ENCODE results near the gene TMEM120A. TPM values are rescaled to one million over a fixed set of nuclear protein-coding genes. Genes with fewer than 3 reads are reported as not detected.

The TMEM120A gene
- total and polyA plus RNA-seq, 10 of the 15 experiments (the other 5 are each of a cell fraction or from before 2014, with no cell fraction given), result 0.43 to 86.6 (median 18.5) TPM

DNA sequence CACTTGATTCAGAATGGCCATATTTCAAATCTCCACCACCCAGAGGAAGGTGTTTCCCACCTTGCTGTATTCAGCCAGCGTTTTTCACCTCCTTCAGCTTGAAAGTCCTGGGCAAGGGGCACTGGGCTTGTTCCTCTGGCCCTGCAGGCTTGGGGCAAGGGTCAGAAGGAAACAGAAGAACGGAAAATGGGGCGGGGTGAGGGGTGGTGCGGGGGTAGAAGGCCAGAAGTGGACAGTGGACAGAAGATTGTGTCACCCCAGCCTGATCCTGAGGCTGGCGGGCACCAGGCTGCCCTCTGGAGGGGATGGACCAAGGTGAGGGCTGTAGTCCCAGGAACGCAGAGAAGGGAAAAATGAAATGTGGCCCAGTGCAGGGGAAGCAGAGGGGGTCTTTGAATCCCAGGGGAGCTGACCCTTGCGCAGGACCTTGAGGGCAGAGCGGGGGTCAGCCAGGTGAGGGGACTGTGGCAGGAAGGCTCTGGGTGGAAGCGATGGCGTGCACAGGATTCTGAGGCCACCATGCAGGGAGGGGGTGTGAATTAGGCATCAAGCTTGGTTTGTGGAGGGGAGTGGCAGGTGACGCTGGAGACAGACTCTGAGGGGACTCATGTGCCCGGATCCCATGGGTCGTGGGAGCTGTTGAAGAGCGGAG is 23.0 kb downstream of the TMEM120A start:
- no TSS peak for BruUV-seq (replicated peaks)
- 89% methylated on average over 14 of the region's 14 CpGs for WGBS (ENCODE audit: insufficient coverage, insufficient replicate concordance, low lambda C conversion rate, missing lambda C conversion rate)
- in situ Hi-C loops (cut with MboI) (no loop called here), intact Hi-C loops (cut with micrococcal nuclease; ENCODE audit: unreplicated experiment) (no loop called here)
- H3K27me3 ChIP-seq (replicated peaks in 1 of 2; ENCODE audit: control insufficient read depth in 2 of 2, insufficient read depth in 2 of 2, low read length in 1 of 2), result no peaks in the 10 kb centered on the region
- no peaks in the 10 kb centered on the region for H3K9me3 ChIP-seq (replicated peaks; ENCODE audit: control insufficient read depth, insufficient read depth, low read length)
- ChIA-PET SMC1A (ENCODE audit: uncharacterized antibody, unreplicated experiment) (no interaction called here), POLR2A (no interaction called here), CTCF (interaction anchor here (0.9 kb wide), 1 partner anchor 49 kb away, joined by 3 read pairs; no protein-coding TSS in a partner anchor), RAD21 (ENCODE audit: unreplicated experiment) (no interaction called here)
- H2AFZ ChIP-seq (ENCODE audit: control insufficient read depth, low read depth, low read length), result no peak overlapping the region
- no peak for ATAC-seq
- H3K4me3 ChIP-seq, result no peak overlapping the region
- no peaks in the 10 kb centered on the region for H3K4me1 ChIP-seq (ENCODE audit: control insufficient read depth, insufficient read depth, low read length)
- H3K4me2 ChIP-seq (ENCODE audit: control insufficient read depth, insufficient read depth), result no peak overlapping the region
- no peak for DNase-seq (ENCODE audit: low read depth, low spot score)
- no peak for TF ChIP-seq ZNF622 (IDR thresholded peaks at IDR 0.05)
- no peak for TF ChIP-seq PBX3 (IDR thresholded peaks at IDR 0.05; ENCODE audit: insufficient replicate concordance, low read depth, low read length)
- no peak for TF ChIP-seq CHD1 (IDR thresholded peaks at IDR 0.05; ENCODE audit: low read depth, low read length)
- TF ChIP-seq MEF2A (IDR thresholded peaks at IDR 0.05; ENCODE audit: insufficient read depth, low read depth, low read length), result no peak
- peaks cover 2 to 5% of the 10 kb centered on the region in 2 experiments; a peak in 3 of 4 replicates for H3K36me3 ChIP-seq (ENCODE audit: control insufficient read depth in 2 of 2, insufficient read depth in 2 of 2, low read length in 1 of 2)
- no peak overlapping the region for H3K9ac ChIP-seq (ENCODE audit: control insufficient read depth, insufficient read depth, low read length)
- no peak for FAIRE-seq
- no peak overlapping the region for H3K27ac ChIP-seq (ENCODE audit: control insufficient read depth, insufficient read depth)
- no peaks in the 10 kb centered on the region for H4K20me1 ChIP-seq (ENCODE audit: control insufficient read depth, insufficient read depth)
- no peaks in the 10 kb centered on the region for H3K79me2 ChIP-seq (ENCODE audit: control insufficient read depth, insufficient read depth, low read length)

- intact Hi-C loops (cut with micrococcal nuclease; ENCODE audit: unreplicated experiment) (no loop called here), in situ Hi-C loops (cut with MboI) (no loop called here)
- SMC1A ChIA-PET (ENCODE audit: uncharacterized antibody, unreplicated experiment), result no interaction called here
- no peaks in the 10 kb centered on the region for H3K27me3 ChIP-seq (replicated peaks in 1 of 2; ENCODE audit: control insufficient read depth in 2 of 2, insufficient read depth in 2 of 2, low read length in 1 of 2)
- H3K36me3 ChIP-seq (ENCODE audit: control insufficient read depth in 2 of 2, insufficient read depth in 2 of 2, low read length in 1 of 2), result peaks cover 2 to 5% of the 10 kb centered on the region in 2 experiments; a peak in 3 of 4 replicates
- H3K79me2 ChIP-seq (ENCODE audit: control insufficient read depth, insufficient read depth, low read length), result no peaks in the 10 kb centered on the region
- H3K4me2 ChIP-seq (ENCODE audit: control insufficient read depth, insufficient read depth), result no peak overlapping the region
- no peak overlapping the region for H3K9ac ChIP-seq (ENCODE audit: control insufficient read depth, insufficient read depth, low read length)
- H2AFZ ChIP-seq (ENCODE audit: control insufficient read depth, low read depth, low read length), result no peak overlapping the region
- CTCF ChIA-PET, result no interaction called here
- no peaks in the 10 kb centered on the region for H3K4me1 ChIP-seq (ENCODE audit: control insufficient read depth, insufficient read depth, low read length)
- no peaks in the 10 kb centered on the region for H3K9me3 ChIP-seq (replicated peaks; ENCODE audit: control insufficient read depth, insufficient read depth, low read length)
- ATAC-seq (no peak), DNase-seq (ENCODE audit: low read depth, low spot score) (no peak), FAIRE-seq (no peak)
- H4K20me1 ChIP-seq (ENCODE audit: control insufficient read depth, insufficient read depth), result no peaks in the 10 kb centered on the region
- no peak overlapping the region for H3K4me3 ChIP-seq
- no peak overlapping the region for H3K27ac ChIP-seq (ENCODE audit: control insufficient read depth, insufficient read depth)
- RAD21 ChIA-PET (ENCODE audit: unreplicated experiment), result no interaction called here
- POLR2A ChIA-PET, result no interaction called here
- WGBS (ENCODE audit: insufficient coverage, insufficient replicate concordance, low lambda C conversion rate, missing lambda C conversion rate), result 94% methylated on average over 26 of the region's 30 CpGs
- no TSS peak for BruUV-seq (replicated peaks)
- TF ChIP-seq, protein P1, sequence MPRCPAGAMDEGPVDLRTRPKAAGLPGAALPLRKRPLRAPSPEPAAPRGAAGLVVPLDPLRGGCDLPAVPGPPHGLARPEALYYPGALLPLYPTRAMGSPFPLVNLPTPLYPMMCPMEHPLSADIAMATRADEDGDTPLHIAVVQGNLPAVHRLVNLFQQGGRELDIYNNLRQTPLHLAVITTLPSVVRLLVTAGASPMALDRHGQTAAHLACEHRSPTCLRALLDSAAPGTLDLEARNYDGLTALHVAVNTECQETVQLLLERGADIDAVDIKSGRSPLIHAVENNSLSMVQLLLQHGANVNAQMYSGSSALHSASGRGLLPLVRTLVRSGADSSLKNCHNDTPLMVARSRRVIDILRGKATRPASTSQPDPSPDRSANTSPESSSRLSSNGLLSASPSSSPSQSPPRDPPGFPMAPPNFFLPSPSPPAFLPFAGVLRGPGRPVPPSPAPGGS (IDR thresholded peaks at IDR 0.05; ENCODE audit: borderline replicate concordance, insufficient read depth, low read depth, low read length, poor library complexity, severe bottlenecking), result peak; percentile 46
- no peak for TF ChIP-seq NFYB (IDR thresholded peaks at IDR 0.05; ENCODE audit: insufficient read depth, low read depth, low read length)
Observed at GRCh38 chr7:75969704-75970498, 24.5 kb downstream of the TMEM120A start.

Data from GM12878 (cell line).